Effector memory CD4-positive, alpha-beta T cell (primary cell): ENCODE measurements around the gene MSRB1.

Experiments
- DNase-seq, 3 donors: peaks; one replicate each; pipeline ENCODE4 v3.0.0-alpha.2; 2020
- H3K27ac ChIP-seq: 2 replicates; pipeline ENCODE4 v1.7.0; 2013; ENCODE audit warnings: mild to moderate bottlenecking, low read length, moderate library complexity; ENCODE audit not compliant: insufficient read depth, poor library complexity, severe bottlenecking
- H3K27me3 ChIP-seq: replicated peaks from 2 replicates; pipeline ENCODE4 v1.7.0; 2013; ENCODE audit warnings: mild to moderate bottlenecking, low read length; ENCODE audit not compliant: insufficient read depth, control insufficient read depth, poor library complexity, severe bottlenecking
- H3K36me3 ChIP-seq: 2 replicates; pipeline ENCODE4 v1.7.0; 2013; ENCODE audit warnings: mild to moderate bottlenecking, low read length, moderate library complexity; ENCODE audit not compliant: control insufficient read depth, insufficient read depth
- H3K4me1 ChIP-seq: 2 replicates; pipeline ENCODE4 v1.7.0; 2013; ENCODE audit warnings: low read length, mild to moderate bottlenecking; ENCODE audit not compliant: control insufficient read depth, insufficient read depth, poor library complexity, severe bottlenecking
- H3K4me3 ChIP-seq: 2 replicates; pipeline ENCODE4 v1.7.0; 2013; ENCODE audit warnings: low read length, low read depth, mild to moderate bottlenecking; ENCODE audit not compliant: insufficient read depth, poor library complexity, severe bottlenecking
- H3K9me3 ChIP-seq: 2 replicates; pipeline ENCODE4 v1.7.0; 2013; ENCODE audit warnings: mild to moderate bottlenecking, low read length, moderate library complexity; ENCODE audit not compliant: control insufficient read depth

Gene MSRB1

GRCh38 chr16:1908983-1909382 lies 34.0 kb downstream of the MSRB1 start:
- Histone ChIP-seq H3K27me3 (peaks cover 5% of the 10 kb centered on the region), H3K4me1 (no peaks in the 10 kb centered on the region), H3K27ac (no peak overlapping the region), H3K9me3 (no peaks in the 10 kb centered on the region), H3K4me3 (no peak overlapping the region), H3K36me3 (no peaks in the 10 kb centered on the region)
- no peak for DNase-seq

- Histone ChIP-seq H3K9me3 (no peaks in the 10 kb centered on the region), H3K27ac (no peak overlapping the region), H3K27me3 (peaks cover 5% of the 10 kb centered on the region), H3K36me3 (no peaks in the 10 kb centered on the region), H3K4me1 (no peaks in the 10 kb centered on the region), H3K4me3 (no peak overlapping the region)
- no peak for DNase-seq
These were observed 34.8 kb downstream of the MSRB1 start for GRCh38 chr16:1908184-1908583.

GRCh38 chr16:1907226-1907860 lies 35.7 kb downstream of the MSRB1 start:
- no peaks in the 10 kb centered on the region for H3K36me3 ChIP-seq
- no peaks in the 10 kb centered on the region for H3K9me3 ChIP-seq
- H3K27me3 ChIP-seq, result peaks cover 5% of the 10 kb centered on the region
- H3K4me1 ChIP-seq, result no peaks in the 10 kb centered on the region
- no peak overlapping the region for H3K4me3 ChIP-seq
- H3K27ac ChIP-seq, result no peak overlapping the region
- no peak for DNase-seq

- Histone ChIP-seq H3K36me3 (no peaks in the 10 kb centered on the region), H3K27me3 (peaks cover 5% of the 10 kb centered on the region), H3K9me3 (no peaks in the 10 kb centered on the region), H3K27ac (no peak overlapping the region), H3K4me3 (no peak overlapping the region), H3K4me1 (no peaks in the 10 kb centered on the region)
- DNase-seq, result no peak
These were observed 36.2 kb downstream of the MSRB1 start for GRCh38 chr16:1906846-1907165.

- H3K27me3 ChIP-seq, result peaks cover 5% of the 10 kb centered on the region
- H3K27ac ChIP-seq, result no peak overlapping the region
- no peaks in the 10 kb centered on the region for H3K4me1 ChIP-seq
These were observed 36.7 kb downstream of the MSRB1 start for GRCh38 chr16:1906055-1906845.

GRCh38 chr16:1903845-1904840 lies 38.9 kb downstream of the MSRB1 start:
- Histone ChIP-seq H3K36me3 (no peaks in the 10 kb centered on the region), H3K27me3 (peaks cover 5% of the 10 kb centered on the region), H3K27ac (no peak overlapping the region), H3K4me3 (no peak overlapping the region), H3K4me1 (no peaks in the 10 kb centered on the region), H3K9me3 (no peaks in the 10 kb centered on the region)
- DNase-seq, result no peak

More at GRCh38 chr16:1906055-1906845, 36.7 kb downstream of the MSRB1 start:
- DNase-seq, result no peak
- no peaks in the 10 kb centered on the region for H3K9me3 ChIP-seq
- H3K36me3 ChIP-seq, result no peaks in the 10 kb centered on the region
- H3K4me3 ChIP-seq, result no peak overlapping the region

GRCh38 chr16:1903220-1903574 lies 39.8 kb downstream of the MSRB1 start:
- no peak overlapping the region for H3K4me3 ChIP-seq
- peaks cover 3% of the 10 kb centered on the region for H3K27me3 ChIP-seq
- DNase-seq, result no peak
- no peak overlapping the region for H3K27ac ChIP-seq
- H3K4me1 ChIP-seq, result no peaks in the 10 kb centered on the region
- H3K36me3 ChIP-seq, result no peaks in the 10 kb centered on the region
- no peaks in the 10 kb centered on the region for H3K9me3 ChIP-seq

- H3K4me3 ChIP-seq, result no peak overlapping the region
- no peak overlapping the region for H3K27ac ChIP-seq
- no peaks in the 10 kb centered on the region for H3K4me1 ChIP-seq
- DNase-seq, result no peak
- no peaks in the 10 kb centered on the region for H3K36me3 ChIP-seq
- no peaks in the 10 kb centered on the region for H3K9me3 ChIP-seq
- peaks cover 2% of the 10 kb centered on the region for H3K27me3 ChIP-seq
These were observed 40.3 kb downstream of the MSRB1 start for GRCh38 chr16:1902547-1903219.

GRCh38 chr16:1900452-1900774 lies 42.6 kb downstream of the MSRB1 start:
- no peak for DNase-seq
- Histone ChIP-seq H3K9me3 (no peaks in the 10 kb centered on the region), H3K36me3 (no peaks in the 10 kb centered on the region), H3K27me3 (no peaks in the 10 kb centered on the region), H3K4me1 (no peaks in the 10 kb centered on the region), H3K4me3 (no peak overlapping the region), H3K27ac (no peak overlapping the region)
